Endothelial cell (in vitro differentiated cells): ENCODE results near the gene THAP7. TPM values are rescaled to one million over a fixed set of nuclear protein-coding genes. Genes with fewer than 3 reads are reported as not detected.
"Not testable (repeated sequence)": the region's sequence is repeated elsewhere in the genome, so short reads cannot be mapped to it uniquely, and the experiment has no call there.

Source experiments
- DNase-seq: peaks from one replicate; pipeline ENCODE4 v3.0.0; 2021; ENCODE audit warnings: low spot score
- H3K27ac Mint-ChIP-seq: one replicate; pipeline ENCODE4 v1.8.0; 2021; ENCODE audit warnings: mixed read lengths, inconsistent platforms; ENCODE audit not compliant: unreplicated experiment
- H3K27me3 Mint-ChIP-seq: one replicate; pipeline ENCODE4 v1.8.0; 2021; ENCODE audit warnings: mild to moderate bottlenecking, moderate library complexity, mixed read lengths, inconsistent platforms; ENCODE audit not compliant: unreplicated experiment
- H3K36me3 Mint-ChIP-seq: one replicate; pipeline ENCODE4 v1.8.0; 2021; ENCODE audit warnings: mild to moderate bottlenecking, low read depth, mixed read lengths, inconsistent platforms; ENCODE audit not compliant: unreplicated experiment
- H3K4me1 Mint-ChIP-seq: one replicate; pipeline ENCODE4 v1.8.0; 2021; ENCODE audit warnings: mild to moderate bottlenecking, mixed read lengths, inconsistent platforms; ENCODE audit not compliant: unreplicated experiment
- H3K4me3 Mint-ChIP-seq: one replicate; pipeline ENCODE4 v1.8.0; 2021; ENCODE audit warnings: mild to moderate bottlenecking, mixed read lengths, inconsistent platforms; ENCODE audit not compliant: unreplicated experiment
- H3K9me3 Mint-ChIP-seq: one replicate; pipeline ENCODE4 v1.8.0; 2021; ENCODE audit warnings: mixed read lengths, inconsistent platforms; ENCODE audit not compliant: unreplicated experiment
- CTCF ChIP-seq: fragments of 200-600 bp; sonication (generic); IDR thresholded peaks from one replicate; pipeline ENCODE4 v1.5.0; 2021; ENCODE audit warnings: antibody characterized with exemption; ENCODE audit not compliant: unreplicated experiment
- total RNA-seq: library from RNA; stranded (reverse); fragmentation: NEBNext Ultra II Directional; extraction: Animal tissue kit (Norgen Biotek cat#: 25700); gene quantifications from one replicate; pipeline ENCODE4 v1.2.1, GENCODE V29; 2021; ENCODE audit not compliant: unreplicated experiment

The THAP7 gene
- total RNA-seq, 1 donor from 2014 or later, result 13.5 TPM

DNA sequence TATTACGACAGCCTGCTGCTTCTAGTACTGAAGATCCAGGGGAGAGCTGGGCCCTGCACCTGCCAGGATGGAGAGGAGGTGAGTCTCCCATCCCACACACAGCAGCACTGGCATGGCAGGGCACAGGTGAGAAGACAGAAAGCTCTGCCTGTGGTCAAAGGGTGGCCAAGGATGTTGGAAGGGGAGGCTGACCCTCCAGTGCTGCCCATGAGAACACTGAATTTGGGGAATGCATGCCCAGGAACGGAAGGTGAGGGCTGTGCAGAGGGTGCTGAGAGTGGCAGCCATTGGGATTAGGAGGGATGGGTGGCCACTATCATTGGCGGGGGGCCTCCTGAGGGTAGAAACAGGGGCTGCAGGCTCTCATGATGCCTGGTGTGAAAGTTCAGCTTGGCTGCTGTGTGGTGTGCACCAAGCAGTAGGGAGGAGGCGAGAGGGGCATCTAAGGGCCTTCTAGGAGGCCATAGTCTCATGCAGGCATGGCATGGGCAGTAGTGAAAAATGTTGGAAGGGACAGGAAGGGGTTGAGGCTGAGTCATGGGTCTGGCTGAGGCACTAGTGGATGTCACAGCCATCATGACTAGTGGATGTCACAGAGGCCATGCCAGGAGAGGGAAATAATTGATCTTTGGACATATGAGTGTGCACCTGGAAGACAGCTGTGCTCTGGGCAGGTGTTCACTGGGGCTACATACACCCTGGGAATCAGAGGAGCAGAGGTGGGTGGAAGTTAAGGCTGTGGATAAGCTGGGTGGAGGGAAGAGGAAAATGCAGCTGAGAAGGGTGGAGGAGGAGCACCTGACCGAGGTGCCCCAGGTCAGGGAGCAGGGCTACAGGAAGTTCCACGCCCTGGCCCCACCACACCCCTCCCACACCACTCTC, 41.3 kb upstream of the THAP7 start:
- TF ChIP-seq CTCF, result no peak
- Mint-ChIP-seq H3K27ac (peak overlapping the region; percentile 68), H3K27me3 (peaks cover 2% of the 10 kb centered on the region), H3K36me3 (no peaks in the 10 kb centered on the region), H3K9me3 (no peaks in the 10 kb centered on the region), H3K4me1 (no peaks in the 10 kb centered on the region), H3K4me3 (no peak overlapping the region)
- no peak for DNase-seq

DNA sequence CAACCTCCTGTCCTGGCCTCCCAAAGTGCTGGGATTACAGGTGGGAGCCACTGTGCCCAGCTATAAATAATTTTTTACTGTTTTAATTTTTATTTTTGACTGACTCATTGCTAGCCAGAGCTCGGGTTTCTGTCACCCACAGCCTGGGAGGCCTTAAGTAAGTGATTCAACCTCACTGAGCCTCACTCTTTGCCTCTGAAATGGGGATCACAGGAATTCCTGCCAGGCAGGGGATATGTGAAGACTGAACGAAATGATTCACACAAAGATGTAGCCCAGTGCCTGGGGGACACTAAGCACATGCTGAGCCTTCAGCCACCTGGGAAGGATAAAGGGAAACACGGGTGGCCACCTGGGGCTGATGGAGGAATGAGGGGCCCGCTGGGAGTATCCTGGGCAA, 40.0 kb upstream of the THAP7 start:
- no peak for TF ChIP-seq CTCF

GRCh38 chr22:21039158-21039557, 37.2 kb upstream of the THAP7 start:
- not testable (repeated sequence) for H3K4me3 Mint-ChIP-seq, H3K27me3 Mint-ChIP-seq, H3K27ac Mint-ChIP-seq, H3K9me3 Mint-ChIP-seq, H3K4me1 Mint-ChIP-seq, H3K36me3 Mint-ChIP-seq, DNase-seq

More for the DNA sequence above, 40.0 kb upstream of the THAP7 start:
- H3K4me1 Mint-ChIP-seq, result no peaks in the 10 kb centered on the region
- H3K36me3 Mint-ChIP-seq, result no peaks in the 10 kb centered on the region
- H3K9me3 Mint-ChIP-seq, result no peaks in the 10 kb centered on the region
- no peak overlapping the region for H3K4me3 Mint-ChIP-seq
- DNase-seq, result no peak
- peaks cover 2% of the 10 kb centered on the region for H3K27me3 Mint-ChIP-seq
- H3K27ac Mint-ChIP-seq, result no peak overlapping the region

DNA sequence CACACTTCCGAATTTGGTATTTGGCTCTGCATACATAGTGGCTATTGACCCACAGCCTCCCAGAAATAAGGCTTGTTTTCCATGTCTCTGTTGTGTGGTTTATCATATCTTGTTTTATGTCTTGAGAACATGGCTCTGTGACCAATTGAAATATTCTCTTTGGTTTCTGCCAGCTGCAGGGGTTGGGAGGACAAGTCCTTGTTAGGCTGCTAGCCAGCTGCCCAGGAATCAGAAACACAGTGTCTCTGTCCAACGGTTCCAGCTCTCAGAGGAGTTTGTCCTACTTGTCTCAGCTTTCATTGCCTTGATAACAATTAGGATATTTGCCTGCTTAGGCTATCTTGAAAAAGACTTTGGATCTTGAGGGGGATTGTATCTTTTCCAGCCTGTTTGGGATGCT, 36.5 kb upstream of the THAP7 start:
- Mint-ChIP-seq H3K4me1 (no peaks in the 10 kb centered on the region), H3K9me3 (no peaks in the 10 kb centered on the region), H3K4me3 (no peak overlapping the region), H3K36me3 (no peaks in the 10 kb centered on the region), H3K27me3 (no peaks in the 10 kb centered on the region), H3K27ac (no peak overlapping the region)
- DNase-seq, result no peak
- no peak for TF ChIP-seq CTCF

- no peaks in the 10 kb centered on the region for H3K9me3 Mint-ChIP-seq
- no peak overlapping the region for H3K4me3 Mint-ChIP-seq
- H3K36me3 Mint-ChIP-seq, result no peaks in the 10 kb centered on the region
- H3K4me1 Mint-ChIP-seq, result no peaks in the 10 kb centered on the region
- no peak for DNase-seq
- TF ChIP-seq CTCF, result no peak
- no peak overlapping the region for H3K27ac Mint-ChIP-seq
- H3K27me3 Mint-ChIP-seq, result peaks cover 7% of the 10 kb centered on the region
These were observed 33.1 kb upstream of the THAP7 start for GRCh38 chr22:21034989-21035388.
